Measurements from ENCODE around the gene MYO3B. TPM values are rescaled to one million over a fixed set of nuclear protein-coding genes. Genes with fewer than 3 reads are reported as not detected.

Gene MYO3B
- total and polyA plus RNA-seq, 2 of the 8 experiments (the other 6 are each of a cell fraction or from before 2014, with no cell fraction given), result 0.17 to 0.19 TPM

DNA sequence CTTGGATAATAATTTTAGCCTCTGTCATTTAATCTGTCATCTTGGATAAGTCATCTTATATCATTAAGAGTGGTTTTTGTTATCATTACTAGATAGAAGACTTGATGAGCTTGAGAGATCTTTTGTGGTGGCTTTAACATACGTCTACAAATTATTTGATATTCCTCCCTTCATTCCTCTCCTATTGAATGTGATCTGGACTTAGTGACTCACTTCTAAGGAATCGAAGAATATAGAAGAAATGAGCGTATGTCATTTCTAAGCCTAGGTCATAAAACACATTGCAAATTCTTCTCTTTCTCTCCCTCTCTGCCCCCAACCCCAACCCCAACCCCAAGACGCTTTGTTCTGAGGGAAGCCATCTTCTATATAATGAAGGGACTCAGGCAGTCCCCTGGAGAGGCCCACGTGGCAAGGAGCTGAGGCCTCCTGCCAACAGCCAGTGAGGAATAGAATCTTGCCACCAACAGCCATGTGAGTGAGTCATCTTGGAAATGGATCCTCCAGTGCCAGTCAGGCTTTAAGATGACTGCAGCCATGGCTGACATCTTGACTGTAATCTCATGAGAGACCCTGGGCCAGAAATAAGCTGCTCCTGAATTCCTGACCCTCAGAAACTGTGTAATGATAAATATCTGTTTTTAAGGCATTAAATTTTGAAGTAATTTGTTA, 315.6 kb downstream of the MYO3B start (continued):
- TF ChIP-seq CBX8 (IDR thresholded peaks at IDR 0.05; ENCODE audit: borderline replicate concordance, low read depth, low read length), result no peak
- no peak for TF ChIP-seq TEAD4 (IDR thresholded peaks at IDR 0.05; ENCODE audit: low read depth, low read length)
- TF ChIP-seq YY1 (IDR thresholded peaks at IDR 0.05; ENCODE audit: low read depth, low read length), result no peak
- TF ChIP-seq RXRA (IDR thresholded peaks at IDR 0.05; ENCODE audit: insufficient read depth, low read depth, low read length), result no peak
